Rectal smooth muscle tissue (tissue), 1 donor: ENCODE results near the gene PYDC1.

Experiments
- H3K27ac ChIP-seq: one replicate; pipeline ENCODE4 v1.7.0; 2013; ENCODE audit warnings: low read depth, low read length, inconsistent platforms
- H3K27me3 ChIP-seq: one replicate; pipeline ENCODE4 v1.7.0; 2013; ENCODE audit warnings: low read length; ENCODE audit not compliant: control insufficient read depth, insufficient read depth
- H3K36me3 ChIP-seq: one replicate; pipeline ENCODE4 v1.7.0; 2013; ENCODE audit warnings: low read length; ENCODE audit not compliant: control insufficient read depth, insufficient read depth
- H3K4me1 ChIP-seq: one replicate; pipeline ENCODE4 v1.7.0; 2013; ENCODE audit warnings: low read length; ENCODE audit not compliant: control insufficient read depth, insufficient read depth
- H3K4me3 ChIP-seq: one replicate; pipeline ENCODE4 v1.7.0; 2013; ENCODE audit warnings: low read length
- H3K9ac ChIP-seq: one replicate; pipeline ENCODE4 v1.7.0; 2013; ENCODE audit warnings: low read length

The PYDC1 gene

DNA sequence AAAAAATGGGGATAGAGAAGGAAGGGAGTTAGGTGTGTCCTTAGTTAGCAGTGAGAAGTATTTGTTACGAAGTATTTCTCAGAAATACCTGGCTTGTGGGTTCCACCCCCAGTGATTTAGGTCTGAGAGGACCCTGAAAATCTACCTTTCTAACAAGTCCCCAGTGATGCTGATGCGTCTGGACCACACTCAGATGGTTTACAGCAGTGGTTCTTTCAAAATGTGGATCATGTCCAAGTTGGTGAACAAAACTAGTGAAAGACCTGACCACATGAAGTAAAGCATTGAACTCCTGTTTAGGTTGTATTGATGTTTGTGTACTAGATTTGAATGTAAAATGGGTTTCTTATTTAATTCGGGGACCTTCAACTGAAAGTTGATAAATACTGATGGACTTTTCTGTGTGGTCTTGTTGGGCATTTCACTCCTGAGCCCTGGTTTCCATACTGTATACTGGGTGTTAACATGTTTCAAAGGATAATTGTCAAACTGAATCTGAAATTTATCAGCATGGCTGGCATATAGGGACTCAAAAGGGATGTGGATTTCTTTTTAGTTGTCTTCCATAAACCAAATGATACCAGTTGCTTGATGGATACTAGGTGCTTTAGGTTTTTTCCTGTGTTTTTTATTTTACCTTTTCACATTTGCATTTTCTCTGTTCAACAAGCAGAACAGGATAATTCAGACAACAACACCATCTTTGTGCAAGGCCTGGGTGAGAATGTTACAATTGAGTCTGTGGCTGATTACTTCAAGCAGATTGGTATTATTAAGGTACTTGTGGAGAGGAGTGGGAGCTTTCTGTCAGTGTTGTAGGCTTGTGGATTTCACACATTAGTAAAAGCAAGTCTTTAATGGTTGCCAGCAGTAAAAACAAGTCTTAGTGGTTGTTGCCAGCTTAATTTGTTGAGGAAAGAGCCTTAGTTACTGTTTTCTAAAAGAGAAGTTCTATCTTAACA lies 28.2 kb downstream of the PYDC1 start:
- Histone ChIP-seq H3K4me1 (no peaks in the 10 kb centered on the region), H3K27ac (no peak overlapping the region), H3K9ac (no peak overlapping the region), H3K27me3 (no peaks in the 10 kb centered on the region), H3K36me3 (peaks cover 76% of the 10 kb centered on the region), H3K4me3 (no peak overlapping the region)

DNA sequence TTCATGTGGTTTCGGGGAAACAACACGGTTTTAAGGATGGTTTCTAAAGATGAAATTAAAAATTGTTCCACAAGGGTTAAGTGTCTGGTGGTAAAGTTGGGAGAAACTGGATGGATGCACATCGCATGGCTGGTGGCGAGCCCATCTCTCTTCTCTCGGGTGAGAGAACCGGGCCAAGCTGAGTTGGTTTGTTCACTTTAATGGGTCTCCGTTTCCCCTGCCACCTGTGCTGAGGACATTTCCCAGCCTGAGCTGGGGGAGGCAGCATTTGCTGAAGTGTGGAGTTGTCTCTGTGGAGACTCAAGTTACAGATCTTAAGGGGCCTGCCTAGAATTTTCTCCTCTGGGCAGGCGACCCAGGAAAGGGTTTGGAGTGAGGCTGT lies 29.1 kb downstream of the PYDC1 start:
- Histone ChIP-seq H3K27me3 (no peaks in the 10 kb centered on the region), H3K27ac (no peak overlapping the region), H3K4me1 (peaks cover 7% of the 10 kb centered on the region), H3K36me3 (peaks cover 73% of the 10 kb centered on the region), H3K9ac (no peak overlapping the region), H3K4me3 (no peak overlapping the region)

DNA sequence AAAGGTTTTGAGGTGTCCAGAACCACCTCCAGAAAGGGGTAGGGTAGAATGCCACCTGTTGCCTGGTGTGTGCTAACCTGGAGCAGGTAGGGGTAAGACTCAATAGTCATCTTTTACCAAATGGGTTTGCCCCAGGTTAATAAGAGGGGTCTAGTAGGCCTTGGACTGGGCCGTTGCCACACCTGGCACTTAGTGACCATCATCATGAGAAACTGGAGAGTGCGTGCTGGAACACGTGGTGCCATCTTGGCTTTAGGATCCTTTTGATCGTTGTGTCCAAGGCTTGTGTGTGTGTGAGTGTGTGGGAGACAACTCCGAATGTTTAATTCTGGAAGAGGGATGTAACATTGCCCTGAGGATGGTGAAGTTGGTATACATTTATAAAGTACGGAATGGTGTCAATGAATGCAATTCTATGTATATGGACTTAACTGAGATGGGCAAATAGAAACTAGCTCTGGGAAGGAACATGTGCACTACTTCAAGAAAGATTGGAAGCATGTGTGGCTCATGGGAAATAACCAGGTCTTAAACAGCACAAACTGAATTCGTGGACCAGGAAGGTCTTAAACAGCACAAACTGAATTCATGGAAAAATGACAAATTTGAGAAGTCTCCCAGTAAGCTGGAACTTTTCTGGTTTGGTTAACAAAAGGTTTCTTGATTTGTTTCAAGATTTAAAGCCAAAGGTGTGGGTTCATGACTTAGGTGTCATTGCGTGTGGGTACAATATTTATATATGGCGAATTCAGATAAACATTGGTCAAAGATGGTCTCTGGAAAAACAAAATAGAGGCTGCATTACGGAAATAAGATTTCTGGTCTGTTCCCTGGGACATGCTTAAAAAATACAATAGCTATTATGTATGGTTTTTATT lies 29.8 kb downstream of the PYDC1 start:
- Histone ChIP-seq H3K36me3 (peaks cover 72% of the 10 kb centered on the region), H3K4me3 (no peak overlapping the region), H3K27me3 (no peaks in the 10 kb centered on the region), H3K9ac (no peak overlapping the region), H3K27ac (no peak overlapping the region), H3K4me1 (peaks cover 8% of the 10 kb centered on the region)

DNA sequence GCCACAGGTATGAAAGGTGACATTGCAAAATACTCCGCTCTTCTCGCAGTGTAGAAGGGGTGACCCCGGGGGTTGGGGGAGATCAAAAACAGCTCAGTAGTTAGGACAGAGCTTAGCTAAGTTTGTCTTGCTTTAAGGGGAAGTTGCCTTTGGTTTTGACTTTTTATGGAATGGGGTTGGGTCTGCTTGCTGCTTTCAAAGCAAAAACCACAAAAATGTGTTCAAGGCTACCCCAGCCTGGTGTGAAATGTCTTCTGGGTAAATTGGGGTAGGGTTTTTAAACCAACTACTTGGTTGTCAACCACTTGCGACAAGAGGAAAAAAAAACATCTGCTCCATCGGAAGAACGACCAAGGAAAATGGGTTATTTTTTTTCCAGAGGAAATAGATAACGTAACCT lies 30.8 kb downstream of the PYDC1 start:
- Histone ChIP-seq H3K27ac (no peak overlapping the region), H3K36me3 (peaks cover 62% of the 10 kb centered on the region), H3K9ac (no peak overlapping the region), H3K27me3 (no peaks in the 10 kb centered on the region), H3K4me1 (peaks cover 14% of the 10 kb centered on the region), H3K4me3 (no peak overlapping the region)

DNA sequence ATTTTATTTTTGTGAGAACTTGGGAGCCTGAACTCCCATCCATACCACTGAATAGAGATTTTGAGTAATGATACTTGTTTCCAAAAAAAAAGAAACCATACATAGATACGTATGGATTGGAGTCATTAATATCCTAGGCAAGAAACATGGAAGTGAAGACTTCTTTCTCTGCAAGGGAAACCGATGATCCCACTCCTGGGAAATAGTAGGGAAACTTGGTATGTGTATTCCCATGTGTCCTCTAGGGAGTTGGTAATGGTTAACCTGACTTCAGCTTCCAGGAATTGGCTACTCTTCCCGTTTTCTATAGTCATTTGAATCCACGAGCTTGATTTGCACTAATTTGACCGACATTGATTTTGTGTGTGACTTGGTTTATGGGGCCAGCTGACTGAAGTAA lies 31.6 kb downstream of the PYDC1 start:
- Histone ChIP-seq H3K4me3 (no peak overlapping the region), H3K4me1 (peaks cover 15% of the 10 kb centered on the region), H3K36me3 (peaks cover 54% of the 10 kb centered on the region), H3K27me3 (no peaks in the 10 kb centered on the region), H3K9ac (no peak overlapping the region), H3K27ac (no peak overlapping the region)

DNA sequence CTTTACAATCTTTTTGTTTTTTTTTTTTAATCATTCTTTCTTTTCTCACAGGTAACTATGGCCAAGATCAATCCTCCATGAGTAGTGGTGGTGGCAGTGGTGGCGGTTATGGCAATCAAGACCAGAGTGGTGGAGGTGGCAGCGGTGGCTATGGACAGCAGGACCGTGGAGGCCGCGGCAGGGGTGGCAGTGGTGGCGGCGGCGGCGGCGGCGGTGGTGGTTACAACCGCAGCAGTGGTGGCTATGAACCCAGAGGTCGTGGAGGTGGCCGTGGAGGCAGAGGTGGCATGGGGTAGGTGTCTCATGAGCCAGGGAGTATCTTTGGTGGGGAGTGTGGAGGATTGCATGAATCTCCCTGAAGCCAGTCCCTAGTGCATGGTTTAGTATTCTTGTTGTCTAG lies 32.0 kb downstream of the PYDC1 start:
- Histone ChIP-seq H3K4me3 (no peak overlapping the region), H3K27me3 (no peaks in the 10 kb centered on the region), H3K36me3 (peaks cover 49% of the 10 kb centered on the region), H3K9ac (no peak overlapping the region), H3K27ac (no peak overlapping the region), H3K4me1 (peaks cover 15% of the 10 kb centered on the region)

DNA sequence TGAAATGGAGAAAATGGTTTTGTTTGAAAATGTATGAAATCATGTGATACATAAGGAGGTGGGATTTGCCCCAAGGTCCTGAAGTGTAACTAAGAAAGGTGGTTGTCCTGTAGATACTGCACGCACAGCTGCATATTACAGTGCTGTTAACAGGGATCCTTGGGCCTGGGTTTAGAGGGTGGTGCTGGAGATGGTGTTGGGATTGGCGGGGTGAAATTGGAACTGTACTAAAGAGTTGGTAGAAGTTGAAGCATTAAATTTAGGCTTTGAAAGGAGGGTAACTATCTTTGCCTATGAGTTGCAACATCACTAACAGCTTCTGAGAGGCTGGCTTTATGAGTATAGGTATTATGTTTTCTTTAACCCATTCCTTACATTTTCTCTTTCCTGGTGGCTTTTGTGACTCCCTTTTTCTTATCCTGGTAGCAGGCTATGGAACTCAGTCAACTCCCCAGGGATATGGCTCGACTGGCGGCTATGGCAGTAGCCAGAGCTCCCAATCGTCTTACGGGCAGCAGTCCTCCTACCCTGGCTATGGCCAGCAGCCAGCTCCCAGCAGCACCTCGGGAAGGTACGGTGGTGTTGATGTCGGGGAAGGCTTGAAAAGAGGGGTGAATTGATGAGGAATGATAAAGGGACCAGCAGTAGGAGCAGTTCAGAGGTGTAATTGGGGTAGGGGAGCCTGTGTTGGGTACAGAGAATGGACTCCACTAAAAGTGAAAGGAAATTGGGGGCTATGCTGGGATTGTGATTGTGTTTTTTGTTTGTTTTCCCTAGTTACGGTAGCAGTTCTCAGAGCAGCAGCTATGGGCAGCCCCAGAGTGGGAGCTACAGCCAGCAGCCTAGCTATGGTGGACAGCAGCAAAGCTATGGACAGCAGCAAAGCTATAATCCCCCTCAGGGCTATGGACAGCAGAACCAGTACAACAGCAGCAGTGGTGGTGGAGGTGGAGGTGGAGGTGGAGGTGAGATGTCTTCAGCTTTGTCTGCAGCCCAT lies 33.2 kb downstream of the PYDC1 start:
- Histone ChIP-seq H3K9ac (no peak overlapping the region), H3K27ac (no peak overlapping the region), H3K36me3 (peaks cover 37% of the 10 kb centered on the region), H3K4me3 (peak overlapping the region; percentile 12), H3K4me1 (peaks cover 18% of the 10 kb centered on the region), H3K27me3 (no peaks in the 10 kb centered on the region)

DNA sequence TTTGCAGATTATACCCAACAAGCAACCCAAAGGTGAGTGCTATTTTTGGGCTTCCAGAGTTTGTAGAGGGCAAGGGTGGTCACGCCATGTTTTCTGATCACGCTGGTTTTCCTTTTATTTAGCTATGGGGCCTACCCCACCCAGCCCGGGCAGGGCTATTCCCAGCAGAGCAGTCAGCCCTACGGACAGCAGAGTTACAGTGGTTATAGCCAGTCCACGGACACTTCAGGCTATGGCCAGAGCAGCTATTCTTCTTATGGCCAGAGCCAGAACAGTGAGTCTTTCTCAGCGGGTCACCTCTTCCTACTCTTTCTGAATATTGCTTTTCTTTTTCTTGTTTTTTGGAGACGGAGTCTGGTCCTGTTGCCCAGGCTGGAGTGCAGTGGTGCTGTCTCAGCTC lies 34.5 kb downstream of the PYDC1 start:
- H3K9ac ChIP-seq: no peak overlapping the region
- peaks cover 18% of the 10 kb centered on the region for H3K4me1 ChIP-seq
- peaks cover 31% of the 10 kb centered on the region for H3K36me3 ChIP-seq
- H3K27me3 ChIP-seq: no peaks in the 10 kb centered on the region
- H3K27ac ChIP-seq: no peak overlapping the region
- H3K4me3 ChIP-seq: peak overlapping the region; percentile 93

DNA sequence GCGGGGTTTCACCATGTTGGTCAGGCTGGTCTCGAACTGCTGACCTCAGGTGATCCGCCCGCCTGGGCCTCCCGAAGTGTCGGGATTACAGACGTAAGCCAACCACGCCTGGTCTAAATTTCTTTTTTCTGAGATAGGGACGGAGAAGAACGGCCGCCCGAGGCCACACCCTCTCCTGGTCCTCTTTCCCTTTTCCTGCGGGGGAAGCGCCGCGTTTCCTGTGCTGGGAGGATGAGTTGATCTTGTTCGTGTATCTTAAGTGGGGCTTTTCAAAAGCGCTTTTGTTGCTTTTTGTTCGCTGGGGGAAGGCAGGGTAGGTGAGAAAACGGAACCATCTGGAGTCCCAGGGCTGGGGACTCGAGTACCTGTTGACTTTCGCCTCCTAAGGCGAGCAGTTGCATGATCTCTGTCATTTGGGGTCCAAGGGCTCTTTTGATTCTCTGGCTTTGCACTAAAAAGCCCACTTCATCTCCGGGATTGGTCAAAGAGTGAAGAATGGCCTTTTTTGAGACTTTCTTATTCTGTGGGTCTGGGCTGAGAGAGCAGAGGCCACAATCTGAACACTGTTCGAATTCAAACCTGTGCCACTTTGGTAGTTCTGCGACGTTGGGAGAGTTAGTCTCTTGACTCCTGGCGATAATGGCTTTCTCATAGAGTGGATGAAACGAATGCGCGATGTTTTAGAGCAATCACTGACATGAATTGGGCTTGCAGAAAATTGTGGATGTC lies 35.7 kb downstream of the PYDC1 start:
- Histone ChIP-seq H3K27me3 (no peaks in the 10 kb centered on the region), H3K4me1 (peaks cover 18% of the 10 kb centered on the region), H3K4me3 (peak overlapping the region; percentile 93), H3K36me3 (peaks cover 25% of the 10 kb centered on the region), H3K27ac (no peak overlapping the region), H3K9ac (peak overlapping the region; percentile 13)

DNA sequence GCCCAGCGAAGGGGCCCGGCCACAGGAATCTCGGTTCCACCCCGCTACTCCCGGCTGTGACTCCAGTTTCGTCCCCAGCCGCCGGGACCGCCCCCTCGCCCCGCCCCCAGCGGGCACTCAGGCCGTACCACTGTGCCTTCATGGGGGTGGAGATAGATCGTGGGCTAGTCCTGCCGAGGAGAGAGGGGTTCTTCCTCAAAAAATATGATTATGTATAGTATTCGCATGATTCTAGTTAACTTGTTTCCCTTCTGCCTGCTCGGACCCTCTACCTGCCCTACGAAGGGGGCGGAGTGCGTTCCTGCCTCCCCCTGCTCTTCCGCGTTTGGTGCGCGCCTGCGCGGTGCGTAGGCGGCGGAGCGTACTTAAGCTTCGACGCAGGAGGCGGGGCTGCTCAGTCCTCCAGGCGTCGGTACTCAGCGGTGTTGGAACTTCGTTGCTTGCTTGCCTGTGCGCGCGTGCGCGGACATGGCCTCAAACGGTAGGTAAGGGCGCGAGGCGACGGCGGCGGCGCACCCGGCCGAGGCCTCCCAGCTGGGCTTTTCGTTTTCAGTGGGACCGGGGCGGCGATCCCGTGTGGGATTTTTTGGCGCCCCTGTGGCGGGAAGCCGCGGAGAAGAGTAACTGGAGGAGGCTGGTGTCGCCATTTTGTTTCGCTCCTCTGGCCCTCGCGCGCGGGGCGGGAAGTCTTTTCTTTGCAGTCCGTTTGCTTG lies 37.0 kb downstream of the PYDC1 start, which contains the start of gene FUS:
Gene FUS (plus strand): TSS at position 393 of the 713 bp plus-strand sequence. CDS start 76 bp downstream, at position 469.
- H3K27ac ChIP-seq: peak within 1 kb of the TSS; percentile 99
- peak within 1 kb of the TSS; percentile 89 for H3K9ac ChIP-seq
- H3K4me1 ChIP-seq: peaks cover 18% of the 10 kb centered on the region
- H3K36me3 ChIP-seq: peaks cover 13% of the 10 kb centered on the region
- peak within 1 kb of the TSS; percentile 93 for H3K4me3 ChIP-seq
- no peaks in the 10 kb centered on the region for H3K27me3 ChIP-seq
